ENCODE measurements around the gene GDPD4.

GRCh38 chr11:77211594-77212251 lies 89.8 kb downstream of the GDPD4 start:
- TF ChIP-seq CTCF (IDR thresholded peaks at IDR 0.05) (no peak), POLR2A (IDR thresholded peaks at IDR 0.05; ENCODE audit: low read depth) (no peak), POLR2AphosphoS5 (IDR thresholded peaks at IDR 0.05) (no peak), EP300 (IDR thresholded peaks at IDR 0.05) (no peak)

Measured in esophagus muscularis mucosa (tissue), 4 donors.